SHP77 (cell line): ENCODE data around the gene SFR1.
"Not testable (repeated sequence)": the region's sequence is repeated elsewhere in the genome, so short reads cannot be mapped to it uniquely, and the experiment has no call there.

Source experiments
- DNase-seq, 2 experiments: peaks; one replicate each; lab custom pipeline; 2025; lab: John Stamatoyannopoulos, UW

The SFR1 gene

GRCh38 chr10:104174136-104174535 is 52.2 kb downstream of the SFR1 start:
- not testable (repeated sequence) for DNase-seq
